OCI-LY7 (cell line): Measurements from ENCODE around the gene KLK12. TPM values are rescaled to one million over a fixed set of nuclear protein-coding genes. Genes with fewer than 3 reads are reported as not detected.

Source experiments
- BruUV-seq: library from RNA; stranded (reverse); fragments of 400-500 nt; replicated peaks from 2 replicates; lab custom pipeline; 2021; lab: Mats Ljungman, UMichigan
- CTCF ChIA-PET: fragments of 300-600 bp; sonication (Branson Sonifier 250); formaldehyde crosslinking; loops from one replicate; lab custom pipeline; 2022; ENCODE audit warnings: antibody characterized with exemption; ENCODE audit not compliant: unreplicated experiment; lab: Charles Lee
- POLR2A ChIA-PET: fragments of 300-600 bp; sonication (Branson Sonifier 250); formaldehyde crosslinking; loops from one replicate; lab custom pipeline; 2022; ENCODE audit warnings: antibody characterized with exemption; lab: Charles Lee
- DNase-seq: peaks from one replicate; pipeline ENCODE4 v3.0.0-alpha.2; 2015; ENCODE audit warnings: low spot score
- H2AFZ ChIP-seq: fragments of 200-600 bp; sonication (generic), shearing (Covaris generic); 2 replicates; pipeline ENCODE4 v1.6.1; 2014; ENCODE audit warnings: mild to moderate bottlenecking, antibody characterized with exemption, low read length, moderate library complexity
- H3K27ac ChIP-seq: fragments of 200-600 bp; sonication (generic); 2 replicates; pipeline ENCODE4 v1.5.1; 2014; ENCODE audit warnings: mixed run types, low read depth, mild to moderate bottlenecking, moderate library complexity, low read length, inconsistent platforms; ENCODE audit not compliant: poor library complexity, severe bottlenecking
- H3K36me3 ChIP-seq: fragments of 200-600 bp; sonication (generic); 2 replicates; pipeline ENCODE4 v1.6.1; 2014; ENCODE audit warnings: mild to moderate bottlenecking, antibody characterized with exemption, low read length, moderate library complexity, mixed read lengths; ENCODE audit not compliant: insufficient read depth
- H3K4me1 ChIP-seq: fragments of 200-600 bp; sonication (generic); 2 replicates; pipeline ENCODE4 v1.5.1; 2014; ENCODE audit warnings: mild to moderate bottlenecking, low read length; ENCODE audit not compliant: insufficient read depth, poor library complexity, severe bottlenecking
- H3K4me2 ChIP-seq: fragments of 200-600 bp; sonication (generic); 2 replicates; pipeline ENCODE4 v1.6.1; 2014; ENCODE audit warnings: mild to moderate bottlenecking, low read length
- H3K4me3 ChIP-seq: fragments of 200-600 bp; sonication (generic); 2 replicates; pipeline ENCODE4 v1.5.1; 2014; ENCODE audit warnings: mild to moderate bottlenecking, low read depth, low read length; ENCODE audit not compliant: poor library complexity, severe bottlenecking
- H3K79me2 ChIP-seq: fragments of 200-600 bp; sonication (generic); 2 replicates; pipeline ENCODE4 v1.6.1; 2016; ENCODE audit warnings: low read depth, mild to moderate bottlenecking, low read length, moderate library complexity, mixed read lengths; ENCODE audit not compliant: insufficient read depth
- H3K9me2 ChIP-seq: fragments of 200-600 bp; sonication (generic); 2 replicates; pipeline ENCODE4 v1.6.1; 2016; ENCODE audit warnings: mild to moderate bottlenecking, low read length, mixed read lengths; ENCODE audit not compliant: insufficient read depth
- H3K9me3 ChIP-seq: fragments of 200-600 bp; sonication (generic); 2 replicates; pipeline ENCODE4 v1.6.1; 2014; ENCODE audit warnings: mild to moderate bottlenecking, mixed run types, low read length, mixed read lengths
- H4K20me1 ChIP-seq: fragments of 200-600 bp; sonication (generic); 2 replicates; pipeline ENCODE4 v1.6.1; 2014; ENCODE audit warnings: mild to moderate bottlenecking, antibody characterized with exemption, low read length, moderate library complexity, mixed read lengths; ENCODE audit not compliant: insufficient read depth
- EZH2phosphoT487 ChIP-seq: fragments of 200-600 bp; sonication (generic); IDR thresholded peaks from 2 replicates; pipeline ENCODE4 v1.6.1; 2018; ENCODE audit warnings: low read depth, borderline replicate concordance, mild to moderate bottlenecking, mixed run types, antibody characterized with exemption, low read length, moderate library complexity, mixed read lengths
- intact Hi-C: fragments of 100-400 bp; cut with micrococcal nuclease; formaldehyde crosslinking; loops from one replicate; pipeline ENCODE4 v1.10.0; 2022; ENCODE audit not compliant: unreplicated experiment
- total RNA-seq, 2 experiments: library from RNA; depleted of rRNA in 1 of 2; stranded (reverse); fragments of >200 nt in 1 of 2; shearing (Covaris generic) in 1 of 2; gene quantifications; 2 replicates each; pipeline ENCODE4 v1.2.3, GENCODE V29; 2014 to 2022
- TF ChIP-seq, protein P1 (sequence below): fragments of 200-600 bp; sonication (generic); conservative IDR thresholded peaks from 2 replicates; pipeline ENCODE4 v1.5.1; 2014; ENCODE audit warnings: mild to moderate bottlenecking, antibody characterized with exemption, low read length, moderate library complexity, mixed read lengths

The KLK12 gene
- total RNA-seq, 2 experiments from 2014 or later = not detected

GRCh38 chr19:50998686-50999085, 36.1 kb downstream of the KLK12 start:
- ChIA-PET POLR2A (no interaction called here), CTCF (no interaction called here)
- Histone ChIP-seq H3K27ac (no peak overlapping the region), H3K79me2 (no peaks in the 10 kb centered on the region), H3K9me2 (no peaks in the 10 kb centered on the region), H3K4me1 (no peaks in the 10 kb centered on the region), H4K20me1 (no peaks in the 10 kb centered on the region), H3K4me2 (no peak overlapping the region), H3K36me3 (no peaks in the 10 kb centered on the region), H3K4me3 (no peak overlapping the region), H2AFZ (no peak overlapping the region), H3K9me3 (peaks cover 12% of the 10 kb centered on the region; the same call in 1 of the 2 replicates)
- DNase-seq = no peak
- intact Hi-C loops = no loop called here
- TF ChIP-seq, protein P1, sequence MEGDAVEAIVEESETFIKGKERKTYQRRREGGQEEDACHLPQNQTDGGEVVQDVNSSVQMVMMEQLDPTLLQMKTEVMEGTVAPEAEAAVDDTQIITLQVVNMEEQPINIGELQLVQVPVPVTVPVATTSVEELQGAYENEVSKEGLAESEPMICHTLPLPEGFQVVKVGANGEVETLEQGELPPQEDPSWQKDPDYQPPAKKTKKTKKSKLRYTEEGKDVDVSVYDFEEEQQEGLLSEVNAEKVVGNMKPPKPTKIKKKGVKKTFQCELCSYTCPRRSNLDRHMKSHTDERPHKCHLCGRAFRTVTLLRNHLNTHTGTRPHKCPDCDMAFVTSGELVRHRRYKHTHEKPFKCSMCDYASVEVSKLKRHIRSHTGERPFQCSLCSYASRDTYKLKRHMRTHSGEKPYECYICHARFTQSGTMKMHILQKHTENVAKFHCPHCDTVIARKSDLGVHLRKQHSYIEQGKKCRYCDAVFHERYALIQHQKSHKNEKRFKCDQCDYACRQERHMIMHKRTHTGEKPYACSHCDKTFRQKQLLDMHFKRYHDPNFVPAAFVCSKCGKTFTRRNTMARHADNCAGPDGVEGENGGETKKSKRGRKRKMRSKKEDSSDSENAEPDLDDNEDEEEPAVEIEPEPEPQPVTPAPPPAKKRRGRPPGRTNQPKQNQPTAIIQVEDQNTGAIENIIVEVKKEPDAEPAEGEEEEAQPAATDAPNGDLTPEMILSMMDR = no peak
- no peak for TF ChIP-seq EZH2phosphoT487
- no TSS peak for BruUV-seq

- Histone ChIP-seq H3K4me1 (no peaks in the 10 kb centered on the region), H4K20me1 (no peaks in the 10 kb centered on the region), H3K9me3 (peaks cover 12% of the 10 kb centered on the region; the same call in 1 of the 2 replicates), H2AFZ (no peak overlapping the region), H3K4me3 (no peak overlapping the region), H3K9me2 (no peaks in the 10 kb centered on the region), H3K36me3 (no peaks in the 10 kb centered on the region), H3K79me2 (no peaks in the 10 kb centered on the region), H3K27ac (no peak overlapping the region), H3K4me2 (no peak overlapping the region)
- DNase-seq = no peak
- intact Hi-C loops = no loop called here
- BruUV-seq = no TSS peak
- no peak for TF ChIP-seq EZH2phosphoT487
- TF ChIP-seq, protein P1 = no peak
- ChIA-PET POLR2A (no interaction called here), CTCF (no interaction called here)
Measured at GRCh38 chr19:50998061-50998460, 36.7 kb downstream of the KLK12 start.

GRCh38 chr19:50994129-50994528, 40.7 kb downstream of the KLK12 start:
- no TSS peak for BruUV-seq
- no peaks in the 10 kb centered on the region for H3K9me2 ChIP-seq
- no peak overlapping the region for H3K4me2 ChIP-seq
- no peaks in the 10 kb centered on the region for H3K36me3 ChIP-seq
- peak; percentile 55 for DNase-seq
- intact Hi-C loops = no loop called here
- H2AFZ ChIP-seq = peak overlapping the region; percentile 77
- POLR2A ChIA-PET = no interaction called here
- no peaks in the 10 kb centered on the region for H4K20me1 ChIP-seq
- TF ChIP-seq, protein P1 = 0 out of 2 replicates have a peak, but pooled peaks have one; percentile 15
- TF ChIP-seq EZH2phosphoT487 = no peak
- H3K4me1 ChIP-seq = no peaks in the 10 kb centered on the region
- H3K79me2 ChIP-seq = no peaks in the 10 kb centered on the region
- no peak overlapping the region for H3K27ac ChIP-seq
- H3K9me3 ChIP-seq = peaks cover 12% of the 10 kb centered on the region; the same call in 1 of the 2 replicates
- H3K4me3 ChIP-seq = no peak overlapping the region
- CTCF ChIA-PET = no interaction called here
